ENCODE data around the gene CLDND2. TPM values are rescaled to one million over a fixed set of nuclear protein-coding genes. Genes with fewer than 3 reads are reported as not detected.

CLDND2 gene
- total RNA-seq, 1 experiment from 2014 or later = 1.8 TPM

DNA sequence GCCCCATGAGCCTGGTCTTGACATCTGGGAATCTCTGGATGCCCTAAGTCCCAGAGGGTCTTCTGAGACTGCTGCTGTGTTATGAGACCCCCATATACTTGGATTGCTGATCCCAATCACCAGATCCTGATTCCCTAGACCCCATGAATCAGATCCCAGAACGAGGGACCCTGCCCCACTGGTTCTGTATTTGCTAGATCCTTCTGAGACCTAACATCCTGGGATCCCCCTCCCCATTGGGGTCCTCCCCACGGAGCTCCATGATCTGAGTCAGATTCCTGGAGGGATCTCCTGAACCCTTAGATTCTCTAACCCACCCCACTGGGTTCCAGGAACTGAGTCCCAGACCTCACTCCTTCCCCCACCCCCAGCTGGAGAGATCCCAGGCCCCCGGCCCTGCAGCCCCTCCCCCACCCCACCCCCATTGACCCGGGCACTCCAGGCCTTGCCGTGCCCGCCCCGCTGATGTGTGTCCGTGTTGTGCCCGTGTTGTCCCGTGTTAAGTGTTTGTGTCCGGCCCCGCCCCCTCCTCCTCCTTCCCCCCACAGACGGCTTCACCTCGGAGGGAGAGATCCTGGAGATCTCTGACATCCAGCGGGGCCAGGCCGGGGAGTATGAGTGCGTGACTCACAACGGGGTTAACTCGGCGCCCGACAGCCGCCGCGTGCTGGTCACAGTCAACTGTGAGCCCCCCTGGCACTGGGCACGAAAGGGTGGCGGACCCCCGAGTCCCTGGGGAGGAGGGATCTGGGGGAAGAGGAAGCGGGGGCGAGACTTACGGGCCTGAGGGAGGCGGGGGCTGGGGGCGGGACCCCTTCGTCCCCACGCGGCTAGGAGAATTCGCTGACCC, 42.4 kb downstream of the CLDND2 start:
- no peak for TF ChIP-seq POLR2A (IDR thresholded peaks at IDR 0.05; ENCODE audit: borderline replicate concordance, extremely low read depth, insufficient read depth, insufficient read length)
- TF ChIP-seq RAD21 (IDR thresholded peaks at IDR 0.05; ENCODE audit: low read depth) = no peak
- TF ChIP-seq, protein P1, sequence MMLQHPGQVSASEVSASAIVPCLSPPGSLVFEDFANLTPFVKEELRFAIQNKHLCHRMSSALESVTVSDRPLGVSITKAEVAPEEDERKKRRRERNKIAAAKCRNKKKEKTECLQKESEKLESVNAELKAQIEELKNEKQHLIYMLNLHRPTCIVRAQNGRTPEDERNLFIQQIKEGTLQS (IDR thresholded peaks at IDR 0.05) = no peak
- no peak for TF ChIP-seq ZNF274 (IDR thresholded peaks at IDR 0.05; ENCODE audit: low read depth, low read length)
- TF ChIP-seq REST (IDR thresholded peaks at IDR 0.05; ENCODE audit: low read depth) = no peak
- no peak for TF ChIP-seq CEBPB (IDR thresholded peaks at IDR 0.05; ENCODE audit: low read depth)
- no peak for TF ChIP-seq SIN3A (IDR thresholded peaks at IDR 0.05; ENCODE audit: low read depth)
- H3K4me2 ChIP-seq (ENCODE audit: low read length) = no peak overlapping the region

More for the DNA sequence above, 42.4 kb downstream of the CLDND2 start:
- peaks cover 2 to 10% of the 10 kb centered on the region in 2 experiments; a peak in 2 of 4 replicates for H3K4me1 ChIP-seq (ENCODE audit: control insufficient read depth in 1 of 2, insufficient read depth in 2 of 2, low read length in 2 of 2)
- no peaks in the 10 kb centered on the region for H3K9me3 ChIP-seq (ENCODE audit: control insufficient read depth in 1 of 2, insufficient read depth in 1 of 2, low read depth in 1 of 2, low read length in 2 of 2)
- POLR2A ChIA-PET = no interaction called here
- no peak overlapping the region for H2AFZ ChIP-seq (ENCODE audit: low read depth, low read length, poor library complexity, severe bottlenecking)
- DNase-seq (ENCODE audit: low read depth, low spot score) (no peak), ATAC-seq (no peak)
- H3K9ac ChIP-seq (ENCODE audit: low read length) = no peak overlapping the region
- no peaks in the 10 kb centered on the region for H4K20me1 ChIP-seq (ENCODE audit: insufficient read depth)
- no peak overlapping the region for H3K27ac ChIP-seq (ENCODE audit: low read depth, low read length)
- no peaks in the 10 kb centered on the region for H3K79me2 ChIP-seq (ENCODE audit: insufficient read depth, low read length)
- H3K36me3 ChIP-seq (ENCODE audit: control insufficient read depth in 1 of 2, insufficient read depth in 2 of 2, low read length in 2 of 2) = no peaks in the 10 kb centered on the region
- no TSS peak for BruUV-seq (replicated peaks)
- intact Hi-C loops (cut with micrococcal nuclease) = no loop called here
- no peaks in the 10 kb centered on the region for H3K9me2 ChIP-seq (ENCODE audit: insufficient read depth)
- H3K27me3 ChIP-seq (ENCODE audit: insufficient read depth, low read length) = peaks cover 8% of the 10 kb centered on the region; the same call in 1 of the 2 replicates
- RAD21 ChIA-PET (ENCODE audit: low non-redundant PET in 1 of 2, low total read pairs in 2 of 2, uncharacterized antibody in 2 of 2, unreplicated experiment in 2 of 2) = no interaction called here
- no peak overlapping the region for H3K4me3 ChIP-seq (replicated peaks in 1 of 2; ENCODE audit: low read depth in 1 of 2, low read length in 2 of 2)
- CTCF ChIA-PET = no interaction called here
